Spleen (tissue), 7 donors: Measurements from ENCODE around the gene CAMTA1.

Source experiments
- CTCF ChIP-seq, 11 experiments: fragments of 200-600 bp in 7 of 11; fragments of 450-650 bp in 4 of 11; sonication (generic) in 4 of 11; IDR thresholded peaks in 8 of 11; conservative IDR thresholded peaks in 3 of 11; 1 replicate in 7 of 11; 2 replicates in 4 of 11; pipeline versions ENCODE4 v1.4.0 to v1.8.0; 2016 to 2021; ENCODE audit warnings: antibody characterized with exemption in 11 of 11, inconsistent platforms in 4 of 11, mild to moderate bottlenecking in 1 of 11
- POLR2A ChIP-seq, 3 donors: fragments of 450-650 bp; IDR thresholded peaks; one replicate each; pipeline ENCODE4 v1.5.1; 2017; ENCODE audit warnings: antibody characterized with exemption in 3 of 3, mild to moderate bottlenecking in 1 of 3
- POLR2AphosphoS5 ChIP-seq, 3 donors: sonication (generic); formaldehyde crosslinking; IDR thresholded peaks; one replicate each; pipeline ENCODE4 v1.5.1; 2017; ENCODE audit warnings: antibody characterized with exemption in 3 of 3
- donor health status: DM: no; HTN: no; CAD: no; lungs with moderate emphysema.
- donor health status: DM: no; HTN: no; CAD: no.
- donor health status: DM: no; HTN: no; CAD: no.

GRCh38 chr1:7222695-7223015 is 437.4 kb downstream of the CAMTA1 start:
- TF ChIP-seq POLR2AphosphoS5 (IDR thresholded peaks at IDR 0.05) (no peak), CTCF (IDR thresholded peaks at IDR 0.05 in 8 of 11, conservative IDR thresholded peaks at IDR 0.05 in 3 of 11) (no peak), POLR2A (IDR thresholded peaks at IDR 0.05) (no peak)
